Activated CD4-positive, alpha-beta T cell treated with anti-CD3 and anti-CD28 coated beads, Interleukin-2, amount 10 ng/mL, durations not matched to agents 7 days and 5 days (primary cell): ENCODE data around the gene ACAD10. TPM values are rescaled to one million over a fixed set of nuclear protein-coding genes. Genes with fewer than 3 reads are reported as not detected.
"Not testable (repeated sequence)": the region's sequence is repeated elsewhere in the genome, so short reads cannot be mapped to it uniquely, and the experiment has no call there.

Source experiments
- CTCF ChIA-PET: fragments of 350-600 bp; sonication (Branson Sonifier 250); formaldehyde crosslinking; loops from one replicate; lab custom pipeline; 2021; ENCODE audit warnings: antibody characterized with exemption; lab: Charles Lee
- POLR2A ChIA-PET: fragments of 350-600 bp; sonication (Branson Sonifier 250); formaldehyde crosslinking; loops from one replicate; lab custom pipeline; 2021; ENCODE audit warnings: antibody characterized with exemption; lab: Charles Lee
- DNase-seq: peaks from one replicate; pipeline ENCODE4 v3.0.0-alpha.2; 2020
- H3K27ac Mint-ChIP-seq: one replicate; pipeline ENCODE4 v1.8.0; 2021; ENCODE audit warnings: mild to moderate bottlenecking, moderate library complexity, mixed read lengths
- H3K27me3 Mint-ChIP-seq: one replicate; pipeline ENCODE4 v1.8.0; 2021; ENCODE audit warnings: mixed read lengths
- H3K36me3 Mint-ChIP-seq: one replicate; pipeline ENCODE4 v1.8.0; 2021; ENCODE audit warnings: low read depth, mixed read lengths
- H3K4me1 Mint-ChIP-seq: one replicate; pipeline ENCODE4 v1.8.0; 2021; ENCODE audit warnings: mixed read lengths
- H3K4me3 Mint-ChIP-seq: one replicate; pipeline ENCODE4 v1.8.0; 2021; ENCODE audit warnings: mild to moderate bottlenecking, moderate library complexity, mixed read lengths
- H3K9me3 Mint-ChIP-seq: one replicate; pipeline ENCODE4 v1.8.0; 2021; ENCODE audit warnings: mixed read lengths
- total RNA-seq, 2 experiments: library from RNA; stranded (reverse); gene quantifications; one replicate each; pipeline ENCODE4 v1.2.3, GENCODE V29; 2021

The ACAD10 gene
- total RNA-seq, 2 experiments from 2014 or later: 29.7 to 30.8 TPM

DNA sequence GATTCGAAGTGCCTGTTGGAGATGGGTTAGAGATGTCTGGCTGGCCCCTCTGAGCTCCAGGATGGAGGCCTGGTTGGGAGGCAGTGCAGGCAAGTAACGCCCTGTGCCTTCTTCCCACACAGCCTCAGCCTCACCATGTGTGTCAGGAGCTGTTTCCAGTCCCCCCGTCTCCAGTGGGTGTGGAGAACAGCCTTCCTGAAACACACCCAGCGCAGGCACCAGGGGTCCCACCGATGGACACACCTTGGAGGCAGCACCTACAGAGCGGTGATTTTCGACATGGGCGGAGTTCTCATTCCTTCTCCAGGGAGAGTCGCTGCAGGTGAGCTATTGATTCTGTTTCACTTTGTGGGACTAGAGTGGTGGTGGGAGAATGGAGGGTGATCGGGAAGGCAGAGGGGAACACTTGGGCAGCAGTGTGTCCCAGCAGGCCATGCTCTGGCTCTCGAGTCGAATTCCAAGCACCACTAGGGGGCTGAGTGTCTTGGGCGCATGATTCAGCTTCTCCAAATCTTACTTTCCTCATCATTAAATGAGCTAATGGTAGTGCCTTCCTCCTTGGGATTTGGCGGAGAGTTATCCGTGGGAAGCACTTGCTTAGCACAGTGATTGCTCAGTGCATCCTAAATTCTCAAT is 6.8 kb downstream of the ACAD10 start:
- no peak for DNase-seq
- no peaks in the 10 kb centered on the region for H3K27me3 Mint-ChIP-seq
- no peak overlapping the region for H3K4me3 Mint-ChIP-seq
- H3K27ac Mint-ChIP-seq: no peak overlapping the region
- ChIA-PET POLR2A (no interaction called here), CTCF (interaction anchor here (0.5 to 1.4 kb wide), 4 partner anchors 10 to 90 kb away, joined by 3 to 4 read pairs (median 3); no protein-coding TSS in a partner anchor)
- no peaks in the 10 kb centered on the region for H3K9me3 Mint-ChIP-seq
- H3K36me3 Mint-ChIP-seq: peaks cover 12% of the 10 kb centered on the region
- H3K4me1 Mint-ChIP-seq: peaks cover 5% of the 10 kb centered on the region

DNA sequence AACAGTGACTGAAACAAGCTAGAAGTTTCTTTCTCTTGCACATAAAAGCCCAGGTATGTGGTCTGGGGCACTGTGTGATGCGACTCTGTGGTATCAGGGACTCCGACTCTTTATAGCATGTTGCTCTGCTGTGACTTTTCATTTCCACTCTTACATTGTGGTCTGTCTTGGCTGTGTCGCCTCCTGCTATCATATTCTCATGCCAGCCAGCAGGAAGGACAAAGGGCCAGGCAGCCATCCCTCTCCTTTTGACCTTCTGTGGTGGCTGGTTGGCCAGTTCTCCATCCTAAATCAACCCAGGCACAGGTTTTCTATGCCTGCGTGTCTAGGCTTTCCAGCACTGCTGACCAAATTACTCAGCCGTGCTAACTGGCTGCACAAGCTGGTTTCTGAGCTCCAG is 8.0 kb downstream of the ACAD10 start:
- ChIA-PET POLR2A (interaction anchor here (0.6 kb wide), 1 partner anchor 22 kb away, joined by 4 read pairs; no protein-coding TSS in a partner anchor), CTCF (interaction anchor here (1.1 to 1.5 kb wide), 2 partner anchors 12 to 16 kb away, joined by 3 to 5 read pairs; no protein-coding TSS in a partner anchor)
- no peaks in the 10 kb centered on the region for H3K27me3 Mint-ChIP-seq
- no peaks in the 10 kb centered on the region for H3K9me3 Mint-ChIP-seq
- H3K4me3 Mint-ChIP-seq: no peak overlapping the region
- no peak overlapping the region for H3K27ac Mint-ChIP-seq
- peaks cover 2% of the 10 kb centered on the region for H3K4me1 Mint-ChIP-seq
- DNase-seq: no peak
- H3K36me3 Mint-ChIP-seq: peaks cover 15% of the 10 kb centered on the region

DNA sequence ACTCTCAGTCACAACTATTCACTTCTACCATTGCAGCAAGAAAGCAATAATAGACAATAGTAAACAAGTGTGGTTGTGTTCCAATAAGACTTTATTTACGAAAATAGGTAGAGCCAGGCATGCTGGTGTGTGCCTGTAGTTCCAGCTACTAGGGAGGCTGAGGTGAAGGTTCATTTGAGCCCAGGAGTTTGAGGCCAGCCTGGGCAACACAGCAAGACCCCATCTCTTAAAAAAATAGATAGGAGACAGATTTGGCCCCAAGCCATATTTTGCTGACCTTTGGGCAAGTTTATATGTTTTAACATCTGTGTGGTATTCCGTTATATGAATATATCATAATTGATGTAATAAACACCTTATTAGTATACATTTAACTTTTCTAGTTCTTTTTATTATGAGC is 14.1 kb downstream of the ACAD10 start:
- Mint-ChIP-seq H3K27me3 (no peaks in the 10 kb centered on the region), H3K27ac (no peak overlapping the region), H3K9me3 (no peaks in the 10 kb centered on the region), H3K4me3 (no peak overlapping the region), H3K36me3 (peaks cover 19% of the 10 kb centered on the region), H3K4me1 (no peaks in the 10 kb centered on the region)
- CTCF ChIA-PET: interaction anchor here (1.1 to 1.8 kb wide), 2 partner anchors 15 to 303 kb away, joined by 3 to 4 read pairs; no protein-coding TSS in a partner anchor
- POLR2A ChIA-PET: no interaction called here
- DNase-seq: no peak

DNA sequence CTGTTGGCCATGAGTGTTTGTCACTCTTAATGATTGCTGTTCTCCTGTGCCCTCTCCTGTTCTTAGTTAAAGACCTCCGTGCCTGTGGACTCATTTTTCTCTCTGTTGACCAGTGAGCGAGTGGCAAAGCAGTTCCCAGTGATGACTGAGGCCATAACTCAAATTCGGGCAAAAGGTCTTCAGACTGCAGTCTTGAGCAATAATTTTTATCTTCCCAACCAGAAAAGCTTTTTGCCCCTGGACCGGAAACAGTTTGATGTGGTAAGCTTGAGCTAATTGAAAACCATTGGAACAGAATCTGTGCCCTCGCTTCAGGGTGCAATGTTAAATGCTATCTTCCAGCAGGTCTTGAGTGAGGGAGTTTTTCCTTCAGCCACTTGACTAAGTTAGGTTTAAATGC is 19.8 kb downstream of the ACAD10 start:
- ChIA-PET CTCF (interaction anchor here (0.6 to 0.9 kb wide), 2 partner anchors 54 to 141 kb away, joined by 3 read pairs; no protein-coding TSS in a partner anchor), POLR2A (interaction anchor here (0.7 kb wide), 1 partner anchor 73 kb away, joined by 4 read pairs; no protein-coding TSS in a partner anchor)
- Mint-ChIP-seq H3K27me3 (no peaks in the 10 kb centered on the region), H3K4me3 (no peak overlapping the region), H3K27ac (no peak overlapping the region), H3K4me1 (no peaks in the 10 kb centered on the region), H3K36me3 (peaks cover 18% of the 10 kb centered on the region), H3K9me3 (no peaks in the 10 kb centered on the region)
- DNase-seq: no peak

DNA sequence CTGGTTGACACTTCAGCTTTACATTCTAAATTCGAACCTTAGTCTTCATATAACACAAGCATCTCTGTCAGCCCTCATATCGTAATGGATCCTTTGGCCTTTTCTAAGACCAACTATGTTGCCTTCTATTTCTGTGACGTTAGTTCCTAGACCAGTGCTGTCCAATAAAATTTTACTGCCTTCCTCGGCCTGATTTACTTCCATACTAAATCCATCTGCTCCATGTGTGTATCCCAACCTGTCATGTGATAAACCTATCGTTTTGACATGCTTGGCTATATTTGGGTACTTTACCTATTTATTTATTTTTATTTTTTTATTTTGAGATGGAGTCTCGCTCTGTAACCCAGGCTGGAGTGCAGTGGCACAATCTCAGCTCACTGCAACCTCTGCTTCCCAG is 20.3 kb downstream of the ACAD10 start:
- H3K4me3 Mint-ChIP-seq: no peak overlapping the region
- peaks cover 19% of the 10 kb centered on the region for H3K36me3 Mint-ChIP-seq
- H3K4me1 Mint-ChIP-seq: no peaks in the 10 kb centered on the region
- no peaks in the 10 kb centered on the region for H3K9me3 Mint-ChIP-seq
- ChIA-PET CTCF (no interaction called here), POLR2A (no interaction called here)
- H3K27me3 Mint-ChIP-seq: no peaks in the 10 kb centered on the region
- H3K27ac Mint-ChIP-seq: no peak overlapping the region
- DNase-seq: no peak

DNA sequence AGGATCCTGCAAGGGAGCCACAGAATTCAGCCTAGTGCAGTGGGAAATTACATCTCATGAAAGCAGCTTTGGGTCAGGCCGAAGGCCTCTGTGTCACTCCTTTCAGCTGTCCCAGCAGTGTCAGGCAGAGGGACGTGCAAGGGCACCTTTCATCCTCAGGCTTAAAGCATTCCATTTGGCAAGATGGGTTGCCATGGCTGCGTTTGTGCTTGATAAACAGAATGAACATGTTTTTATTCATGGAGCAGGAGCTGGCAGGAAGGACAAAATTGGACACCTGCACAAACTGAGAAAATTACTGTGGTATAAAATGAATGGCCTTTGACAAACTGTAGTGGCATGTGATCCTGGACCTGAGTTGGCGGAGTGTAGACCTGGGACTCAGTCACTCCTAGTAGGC is 29.4 kb downstream of the ACAD10 start:
- Mint-ChIP-seq H3K4me3 (no peak overlapping the region), H3K9me3 (no peaks in the 10 kb centered on the region), H3K27me3 (no peaks in the 10 kb centered on the region), H3K4me1 (no peaks in the 10 kb centered on the region), H3K27ac (no peak overlapping the region), H3K36me3 (peaks cover 20% of the 10 kb centered on the region)
- POLR2A ChIA-PET: interaction anchor here (0.6 kb wide), 1 partner anchor 21 kb away, joined by 4 read pairs; no protein-coding TSS in a partner anchor
- CTCF ChIA-PET: interaction anchor here (0.6 kb wide), 1 partner anchor 733 kb away, joined by 5 read pairs; no protein-coding TSS in a partner anchor
- DNase-seq: no peak

DNA sequence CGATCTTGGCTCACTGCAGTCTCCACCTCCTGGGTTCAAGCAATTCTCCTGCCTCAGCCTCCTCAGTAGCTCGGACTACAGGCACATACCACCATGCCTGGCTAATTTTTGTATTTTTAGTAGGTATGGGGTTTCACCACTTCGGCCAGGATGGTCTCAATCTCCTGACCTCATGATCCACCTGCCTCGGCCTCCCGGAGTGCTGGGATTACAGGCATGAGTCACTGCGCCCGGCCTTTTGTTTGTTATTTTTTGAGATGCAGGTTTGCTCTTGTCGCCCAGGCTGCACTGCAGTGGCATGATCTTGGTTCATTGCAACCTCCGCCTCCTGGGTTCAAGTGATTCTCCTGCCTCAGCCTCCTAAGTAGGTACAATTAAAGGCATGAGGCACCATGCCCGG is 33.5 kb downstream of the ACAD10 start:
- H3K27ac Mint-ChIP-seq, H3K27me3 Mint-ChIP-seq, H3K4me1 Mint-ChIP-seq, DNase-seq, H3K9me3 Mint-ChIP-seq, H3K4me3 Mint-ChIP-seq, POLR2A ChIA-PET: not testable (repeated sequence)
- H3K36me3 Mint-ChIP-seq: peaks cover 14% of the 10 kb centered on the region
- CTCF ChIA-PET: interaction anchor here (1.0 kb wide), 1 partner anchor 11 kb away, joined by 3 read pairs; no protein-coding TSS in a partner anchor

DNA sequence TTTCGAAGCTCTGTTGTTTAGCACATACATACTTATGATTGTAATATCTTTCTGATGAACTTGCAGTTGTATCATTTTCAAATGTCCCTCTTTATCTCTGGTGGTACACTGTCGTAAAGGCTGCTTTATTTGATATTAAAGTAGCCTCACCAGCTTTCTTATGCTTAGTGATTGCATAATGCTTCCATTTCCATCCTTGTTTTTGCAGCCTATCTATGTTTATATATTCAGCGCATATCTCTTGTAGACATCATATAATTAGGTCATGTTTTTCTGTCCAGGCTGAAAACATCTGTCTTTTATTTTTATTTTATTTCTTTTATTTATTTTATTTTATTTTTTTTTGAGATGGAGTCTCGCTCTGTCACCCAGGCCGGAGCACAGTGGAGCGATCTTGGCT is 34.6 kb downstream of the ACAD10 start:
- DNase-seq: no peak
- H3K9me3 Mint-ChIP-seq: no peaks in the 10 kb centered on the region
- no peak overlapping the region for H3K4me3 Mint-ChIP-seq
- H3K27ac Mint-ChIP-seq: no peak overlapping the region
- POLR2A ChIA-PET: no interaction called here
- H3K27me3 Mint-ChIP-seq: no peaks in the 10 kb centered on the region
- peaks cover 11% of the 10 kb centered on the region for H3K36me3 Mint-ChIP-seq
- H3K4me1 Mint-ChIP-seq: no peaks in the 10 kb centered on the region
- CTCF ChIA-PET: interaction anchor here (0.9 to 1.0 kb wide), 2 partner anchors 10 to 76 kb away, joined by 3 read pairs; no protein-coding TSS in a partner anchor

DNA sequence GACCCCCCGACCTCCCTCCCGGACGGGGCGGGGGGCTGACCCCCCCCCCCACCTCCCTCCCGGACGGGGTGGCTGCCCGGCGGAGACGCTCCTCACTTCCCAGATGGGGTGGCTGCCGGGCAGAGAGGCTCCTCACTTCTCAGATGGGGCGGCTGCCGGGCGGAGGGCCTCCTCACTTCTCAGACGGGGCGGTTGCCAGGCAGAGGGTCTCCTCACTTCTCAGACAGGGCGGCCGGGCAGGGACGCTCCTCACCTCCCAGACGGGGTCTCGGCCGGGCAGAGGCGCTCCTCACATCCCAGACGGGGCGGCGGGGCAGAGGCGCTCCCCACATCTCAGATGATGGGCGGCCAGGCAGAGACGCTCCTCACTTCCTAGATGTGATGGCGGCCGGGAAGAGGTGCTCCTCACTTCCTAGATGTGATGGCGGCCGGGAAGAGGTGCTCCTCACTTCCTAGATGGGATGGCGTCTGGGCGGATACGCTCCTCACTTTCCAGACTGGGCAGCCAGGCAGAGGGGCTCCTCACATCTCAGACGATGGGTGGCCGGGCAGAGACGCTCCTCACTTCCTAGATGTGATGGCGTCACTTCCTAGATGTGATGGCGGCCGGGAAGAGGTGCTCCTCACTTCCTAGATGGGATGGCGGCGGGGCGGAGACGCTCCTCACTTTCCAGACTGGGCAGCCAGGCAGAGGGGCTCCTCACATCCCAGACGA is 38.0 kb downstream of the ACAD10 start:
- CTCF ChIA-PET, H3K27me3 Mint-ChIP-seq, H3K36me3 Mint-ChIP-seq, H3K27ac Mint-ChIP-seq, H3K4me1 Mint-ChIP-seq, H3K9me3 Mint-ChIP-seq, H3K4me3 Mint-ChIP-seq, POLR2A ChIA-PET, DNase-seq: not testable (repeated sequence)

DNA sequence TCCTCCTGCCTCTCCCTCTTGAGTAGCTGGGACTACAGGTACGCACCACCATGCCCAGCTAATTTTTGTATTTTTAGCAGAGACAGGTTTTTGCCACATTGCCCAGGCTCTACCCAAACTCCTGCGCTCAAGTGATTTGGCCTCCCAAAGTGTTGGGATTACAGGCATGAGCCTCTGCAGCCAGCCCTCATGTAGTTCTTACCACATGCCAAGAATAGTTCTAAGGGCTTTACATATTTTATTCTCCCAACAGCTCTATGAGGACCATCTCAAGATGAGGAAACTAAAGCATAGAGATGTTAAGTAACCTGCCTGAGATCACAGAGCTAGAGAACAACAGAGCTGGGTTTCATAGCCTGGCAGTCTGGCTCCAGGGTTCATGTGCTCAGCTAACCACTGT is 42.9 kb downstream of the ACAD10 start:
- Mint-ChIP-seq H3K4me1 (no peaks in the 10 kb centered on the region), H3K9me3 (no peaks in the 10 kb centered on the region), H3K27me3 (no peaks in the 10 kb centered on the region), H3K36me3 (peaks cover 3% of the 10 kb centered on the region), H3K27ac (no peak overlapping the region), H3K4me3 (no peak overlapping the region)
- ChIA-PET CTCF (interaction anchor here (1.4 kb wide), 1 partner anchor 16 kb away, joined by 3 read pairs; no protein-coding TSS in a partner anchor), POLR2A (no interaction called here)
- DNase-seq: no peak

DNA sequence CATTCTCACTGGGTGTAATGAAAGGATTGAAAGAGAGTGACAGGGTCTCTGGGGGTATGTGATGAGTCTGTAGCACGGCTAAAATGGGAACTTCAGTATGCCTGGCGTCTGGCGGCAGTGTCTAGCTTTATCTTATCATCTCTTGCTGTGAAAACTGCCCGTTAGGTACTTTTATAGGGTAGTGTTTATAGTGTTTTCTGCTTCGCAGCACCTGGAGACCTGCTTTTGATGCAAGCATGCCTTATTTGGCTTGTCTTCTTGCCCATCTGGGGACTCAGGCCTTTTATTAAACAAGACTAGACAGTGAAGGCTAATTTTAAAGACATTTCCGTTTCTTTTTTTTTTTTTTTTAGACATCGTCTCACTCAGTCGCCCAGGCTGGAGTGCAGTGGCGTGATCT is 44.6 kb downstream of the ACAD10 start:
- no peaks in the 10 kb centered on the region for H3K9me3 Mint-ChIP-seq
- no peaks in the 10 kb centered on the region for H3K36me3 Mint-ChIP-seq
- no peaks in the 10 kb centered on the region for H3K27me3 Mint-ChIP-seq
- ChIA-PET POLR2A (no interaction called here), CTCF (interaction anchor here (0.6 to 1.0 kb wide), 3 partner anchors 10 to 1278 kb away, joined by 3 to 6 read pairs (median 3); no protein-coding TSS in a partner anchor)
- no peak for DNase-seq
- no peak overlapping the region for H3K4me3 Mint-ChIP-seq
- no peaks in the 10 kb centered on the region for H3K4me1 Mint-ChIP-seq
- no peak overlapping the region for H3K27ac Mint-ChIP-seq

DNA sequence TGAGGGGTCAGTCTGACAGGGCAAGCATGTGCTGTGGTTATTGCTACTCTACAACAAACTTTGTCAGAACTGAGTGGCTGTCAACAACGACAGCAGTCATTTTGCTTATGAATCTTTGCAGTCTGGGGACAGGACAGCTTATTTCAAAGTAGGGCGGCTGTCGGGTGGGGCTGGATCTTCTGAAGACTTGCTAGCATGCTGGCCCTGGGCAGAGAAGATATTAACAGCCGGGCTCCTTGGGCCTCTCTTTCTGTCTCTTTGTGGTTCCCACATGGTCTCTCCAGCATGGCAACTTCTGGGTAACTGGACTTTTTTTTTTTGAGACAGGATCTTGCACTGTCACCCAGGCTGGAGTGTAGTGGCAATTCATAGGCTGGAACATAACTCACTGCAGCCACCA is 46.9 kb downstream of the ACAD10 start:
- H3K27me3 Mint-ChIP-seq: no peaks in the 10 kb centered on the region
- H3K9me3 Mint-ChIP-seq: no peaks in the 10 kb centered on the region
- no peaks in the 10 kb centered on the region for H3K4me1 Mint-ChIP-seq
- ChIA-PET CTCF (no interaction called here), POLR2A (no interaction called here)
- peaks cover 4% of the 10 kb centered on the region for H3K36me3 Mint-ChIP-seq
- H3K4me3 Mint-ChIP-seq: no peak overlapping the region
- DNase-seq: no peak
- no peak overlapping the region for H3K27ac Mint-ChIP-seq

DNA sequence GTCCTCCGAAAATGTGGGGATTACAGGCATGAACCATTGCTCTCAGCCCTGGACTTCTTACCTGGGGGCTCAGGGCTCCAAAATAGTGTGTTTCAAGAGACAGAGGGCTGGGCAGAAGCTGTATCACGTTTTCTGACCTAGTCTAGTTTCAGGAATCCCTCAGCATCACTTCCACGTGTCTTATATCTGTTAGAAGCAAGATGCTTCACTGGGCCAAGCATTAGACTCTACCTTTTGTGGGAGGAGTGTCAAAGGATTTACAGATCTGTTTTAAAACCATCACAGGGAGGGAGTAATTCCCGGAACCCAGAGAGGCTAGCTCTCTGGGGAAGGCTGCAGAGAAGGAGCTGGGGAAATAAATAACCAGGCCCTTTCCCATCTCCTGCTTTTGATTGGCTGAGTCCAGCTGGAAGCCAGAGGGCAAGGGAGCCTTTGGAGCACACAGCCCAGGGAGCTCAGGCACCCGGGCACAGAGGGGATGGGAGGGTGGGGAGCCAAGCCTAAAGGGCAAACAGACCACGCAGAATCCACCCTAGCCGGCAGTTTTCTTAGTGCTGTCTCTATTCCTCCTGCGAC is 47.6 kb downstream of the ACAD10 start:
- no peak for DNase-seq
- Mint-ChIP-seq H3K36me3 (peaks cover 4% of the 10 kb centered on the region), H3K4me3 (no peak overlapping the region), H3K9me3 (no peaks in the 10 kb centered on the region), H3K4me1 (no peaks in the 10 kb centered on the region), H3K27me3 (no peaks in the 10 kb centered on the region), H3K27ac (no peak overlapping the region)
- POLR2A ChIA-PET: no interaction called here
- CTCF ChIA-PET: no interaction called here
